Neural progenitor cell (in vitro differentiated cells): Measurements from ENCODE around the gene CHRNA9. TPM values are rescaled to one million over a fixed set of nuclear protein-coding genes. Genes with fewer than 3 reads are reported as not detected.

ENCODE experiments used
- DNase-seq: peaks from one replicate; pipeline ENCODE4 v3.0.0-alpha.2; 2016; ENCODE audit warnings: low spot score
- H2AFZ ChIP-seq: fragments of 200-600 bp; sonication (generic); replicated peaks from 2 replicates; pipeline ENCODE4 v1.6.1; 2016; ENCODE audit warnings: antibody characterized with exemption
- H3F3A ChIP-seq: fragments of 200-600 bp; sonication (generic); 2 replicates; pipeline ENCODE4 v1.6.1; 2016; ENCODE audit warnings: antibody characterized with exemption, low read depth
- H3K27ac ChIP-seq: fragments of 200-600 bp; sonication (generic); 2 replicates; pipeline ENCODE4 v1.5.1; 2016; ENCODE audit warnings: mild to moderate bottlenecking
- H3K27me3 ChIP-seq: fragments of 200-600 bp; sonication (generic); 2 replicates; pipeline ENCODE4 v1.6.1; 2016; ENCODE audit warnings: mild to moderate bottlenecking, moderate library complexity
- H3K36me3 ChIP-seq: fragments of 200-600 bp; sonication (generic); 2 replicates; pipeline ENCODE4 v1.5.1; 2016
- H3K4me1 ChIP-seq: fragments of 200-600 bp; sonication (generic); 2 replicates; pipeline ENCODE4 v1.6.1; 2016; ENCODE audit warnings: mixed run types
- H3K4me2 ChIP-seq: fragments of 200-600 bp; sonication (generic); 2 replicates; pipeline ENCODE4 v1.6.1; 2016
- H3K4me3 ChIP-seq: fragments of 200-600 bp; sonication (generic); 2 replicates; pipeline ENCODE4 v1.5.1; 2016
- H3K79me2 ChIP-seq: fragments of 200-600 bp; sonication (generic); 2 replicates; pipeline ENCODE4 v1.6.1; 2016; ENCODE audit warnings: low read depth
- H3K9ac ChIP-seq: fragments of 200-600 bp; sonication (generic); 2 replicates; pipeline ENCODE4 v1.6.1; 2016
- H3K9me3 ChIP-seq: fragments of 200-600 bp; sonication (generic); 2 replicates; pipeline ENCODE4 v1.5.1; 2016; ENCODE audit warnings: low read depth
- H4K20me1 ChIP-seq: fragments of 200-600 bp; sonication (generic); 2 replicates; pipeline ENCODE4 v1.6.1; 2016; ENCODE audit warnings: low read depth
- H3K27ac Mint-ChIP-seq: 3 replicates; pipeline ENCODE4 v1.8.0; 2021; ENCODE audit warnings: mixed read lengths
- H3K27me3 Mint-ChIP-seq: 2 replicates; pipeline ENCODE4 v1.8.0; 2022; ENCODE audit warnings: low read depth, mild to moderate bottlenecking, inconsistent platforms, moderate library complexity, mixed read lengths; ENCODE audit not compliant: insufficient read depth
- H3K36me3 Mint-ChIP-seq: 3 replicates; pipeline ENCODE4 v1.8.0; 2021; ENCODE audit warnings: mixed read lengths
- H3K4me1 Mint-ChIP-seq: 3 replicates; pipeline ENCODE4 v1.8.0; 2021; ENCODE audit warnings: mixed read lengths
- H3K4me3 Mint-ChIP-seq: 3 replicates; pipeline ENCODE4 v1.8.0; 2021; ENCODE audit warnings: mild to moderate bottlenecking, moderate library complexity, mixed read lengths
- H3K9me3 Mint-ChIP-seq: 3 replicates; pipeline ENCODE4 v1.8.0; 2020; ENCODE audit warnings: mixed read lengths
- EZH2 ChIP-seq: fragments of 200-600 bp; sonication (generic); IDR thresholded peaks from 2 replicates; pipeline ENCODE4 v1.6.1; 2017; ENCODE audit warnings: antibody characterized with exemption, mild to moderate bottlenecking, moderate library complexity
- EZH2phosphoT487 ChIP-seq: fragments of 200-600 bp; sonication (generic); IDR thresholded peaks from 2 replicates; pipeline ENCODE4 v1.6.1; 2017; ENCODE audit warnings: antibody characterized with exemption
- total RNA-seq: library from RNA; depleted of rRNA; stranded (reverse); fragments of >200 nt; gene quantifications from 2 replicates; pipeline ENCODE4 v1.2.3, GENCODE V29; 2015; ENCODE audit warnings: low replicate concordance
- TF ChIP-seq, protein P1 (sequence below): fragments of 200-600 bp; sonication (generic); IDR thresholded peaks from 2 replicates; pipeline ENCODE4 v1.5.1; 2017; ENCODE audit warnings: antibody characterized with exemption, mild to moderate bottlenecking

Gene CHRNA9
- total RNA-seq, 1 donor from 2014 or later: 0.67 TPM

GRCh38 chr4:40305328-40306170 lies 29.6 kb upstream of the CHRNA9 start:
- no peak overlapping the region for H3K9ac ChIP-seq
- peaks cover 10% of the 10 kb centered on the region for H3K9me3 Mint-ChIP-seq
- H2AFZ ChIP-seq: no peak overlapping the region
- no peaks in the 10 kb centered on the region for H3K79me2 ChIP-seq
- H3K4me3 ChIP-seq: no peak overlapping the region
- TF ChIP-seq, protein P1, sequence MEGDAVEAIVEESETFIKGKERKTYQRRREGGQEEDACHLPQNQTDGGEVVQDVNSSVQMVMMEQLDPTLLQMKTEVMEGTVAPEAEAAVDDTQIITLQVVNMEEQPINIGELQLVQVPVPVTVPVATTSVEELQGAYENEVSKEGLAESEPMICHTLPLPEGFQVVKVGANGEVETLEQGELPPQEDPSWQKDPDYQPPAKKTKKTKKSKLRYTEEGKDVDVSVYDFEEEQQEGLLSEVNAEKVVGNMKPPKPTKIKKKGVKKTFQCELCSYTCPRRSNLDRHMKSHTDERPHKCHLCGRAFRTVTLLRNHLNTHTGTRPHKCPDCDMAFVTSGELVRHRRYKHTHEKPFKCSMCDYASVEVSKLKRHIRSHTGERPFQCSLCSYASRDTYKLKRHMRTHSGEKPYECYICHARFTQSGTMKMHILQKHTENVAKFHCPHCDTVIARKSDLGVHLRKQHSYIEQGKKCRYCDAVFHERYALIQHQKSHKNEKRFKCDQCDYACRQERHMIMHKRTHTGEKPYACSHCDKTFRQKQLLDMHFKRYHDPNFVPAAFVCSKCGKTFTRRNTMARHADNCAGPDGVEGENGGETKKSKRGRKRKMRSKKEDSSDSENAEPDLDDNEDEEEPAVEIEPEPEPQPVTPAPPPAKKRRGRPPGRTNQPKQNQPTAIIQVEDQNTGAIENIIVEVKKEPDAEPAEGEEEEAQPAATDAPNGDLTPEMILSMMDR: no peak
- TF ChIP-seq EZH2phosphoT487 (no peak), EZH2 (no peak)
- H3K9me3 ChIP-seq: no peaks in the 10 kb centered on the region
- H3K27ac Mint-ChIP-seq: no peak overlapping the region
- peaks cover 26% of the 10 kb centered on the region for H3K4me1 Mint-ChIP-seq
- no peaks in the 10 kb centered on the region for H3K36me3 ChIP-seq
- H3K27me3 Mint-ChIP-seq: peaks cover 4% of the 10 kb centered on the region
- H3K27ac ChIP-seq: no peak overlapping the region
- H3K4me2 ChIP-seq: no peak overlapping the region
- no peaks in the 10 kb centered on the region for H3K36me3 Mint-ChIP-seq
- no peaks in the 10 kb centered on the region for H3K27me3 ChIP-seq
- H3K4me3 Mint-ChIP-seq: no peak overlapping the region
- H4K20me1 ChIP-seq: no peaks in the 10 kb centered on the region
- peaks cover 17% of the 10 kb centered on the region for H3F3A ChIP-seq
- H3K4me1 ChIP-seq: peaks cover 16% of the 10 kb centered on the region
- no peak for DNase-seq

DNA sequence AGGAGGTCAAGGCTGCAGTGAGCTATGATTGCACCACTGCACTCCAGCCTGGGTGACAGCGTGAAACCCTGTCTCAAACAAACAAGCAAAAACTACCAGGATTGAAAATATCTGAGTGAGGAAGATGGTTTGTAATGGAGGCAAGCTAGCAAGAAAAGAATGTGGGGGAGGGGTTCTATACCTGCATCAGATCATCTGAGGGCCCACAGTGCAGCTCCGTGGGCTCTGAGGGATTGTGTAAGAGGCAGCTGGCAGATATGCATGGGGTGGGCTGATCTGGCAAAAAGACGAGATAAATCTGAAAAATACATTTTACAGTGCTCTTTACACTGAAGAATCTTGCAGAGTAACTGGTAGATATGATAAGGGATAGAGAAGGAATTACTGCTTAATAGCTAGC lies 28.9 kb upstream of the CHRNA9 start:
- H3K36me3 ChIP-seq: no peaks in the 10 kb centered on the region
- peaks cover 4% of the 10 kb centered on the region for H3K27me3 Mint-ChIP-seq

GRCh38 chr4:40306976-40307375 lies 28.2 kb upstream of the CHRNA9 start:
- no peak overlapping the region for H3K4me3 ChIP-seq
- peaks cover 17% of the 10 kb centered on the region for H3F3A ChIP-seq
- H3K36me3 ChIP-seq: no peaks in the 10 kb centered on the region
- H4K20me1 ChIP-seq: no peaks in the 10 kb centered on the region
- H3K9me3 ChIP-seq: no peaks in the 10 kb centered on the region
- H3K27ac Mint-ChIP-seq: peak overlapping the region; percentile 21
- peaks cover 31% of the 10 kb centered on the region for H3K4me1 Mint-ChIP-seq
- H3K9ac ChIP-seq: no peak overlapping the region
- no peak overlapping the region for H2AFZ ChIP-seq
- no peak overlapping the region for H3K4me3 Mint-ChIP-seq
- no peaks in the 10 kb centered on the region for H3K79me2 ChIP-seq
- H3K9me3 Mint-ChIP-seq: peaks cover 10% of the 10 kb centered on the region
- no peak for DNase-seq
- no peaks in the 10 kb centered on the region for H3K36me3 Mint-ChIP-seq
- H3K27ac ChIP-seq: no peak overlapping the region
- no peaks in the 10 kb centered on the region for H3K27me3 ChIP-seq
- TF ChIP-seq EZH2: no peak
- peaks cover 16% of the 10 kb centered on the region for H3K4me1 ChIP-seq
- H3K4me2 ChIP-seq: no peak overlapping the region
- peaks cover 4% of the 10 kb centered on the region for H3K27me3 Mint-ChIP-seq

More for the DNA sequence above, 28.9 kb upstream of the CHRNA9 start:
- Histone ChIP-seq H4K20me1 (no peaks in the 10 kb centered on the region), H3K4me1 (peaks cover 16% of the 10 kb centered on the region), H3K9me3 (no peaks in the 10 kb centered on the region), H3K4me3 (no peak overlapping the region), H3K79me2 (no peaks in the 10 kb centered on the region), H3K4me2 (no peak overlapping the region), H3F3A (peaks cover 17% of the 10 kb centered on the region), H3K27ac (no peak overlapping the region), H3K9ac (no peak overlapping the region), H3K27me3 (no peaks in the 10 kb centered on the region), H2AFZ (no peak overlapping the region)
- Mint-ChIP-seq H3K4me3 (no peak overlapping the region), H3K4me1 (peaks cover 26% of the 10 kb centered on the region), H3K9me3 (peaks cover 10% of the 10 kb centered on the region), H3K36me3 (no peaks in the 10 kb centered on the region), H3K27ac (no peak overlapping the region)
- DNase-seq: no peak
- TF ChIP-seq EZH2phosphoT487 (no peak), EZH2 (no peak)
- TF ChIP-seq, protein P1: no peak
